Right lobe of liver (tissue), 4 donors: ENCODE measurements around the gene MAML3.

ENCODE experiments used
- POLR2A ChIP-seq: fragments of 450-650 bp; IDR thresholded peaks from one replicate; pipeline ENCODE4 v1.6.1; 2017; ENCODE audit warnings: antibody characterized with exemption, mild to moderate bottlenecking
- TF ChIP-seq, protein P1 (sequence below), 4 donors: fragments of 200-600 bp in 3 of 4; fragments of 450-650 bp in 1 of 4; IDR thresholded peaks; one replicate each; pipeline versions ENCODE4 v1.5.1 to v1.8.0; 2016 to 2022; ENCODE audit warnings: antibody characterized with exemption in 4 of 4, mild to moderate bottlenecking in 2 of 4
- donor health status: DM: no; HTN: no; CAD: no.
- donor health status: DM: no; HTN: no; CAD: no.
- donor health status: DM: no; HTN: yes; CAD: no.

DNA sequence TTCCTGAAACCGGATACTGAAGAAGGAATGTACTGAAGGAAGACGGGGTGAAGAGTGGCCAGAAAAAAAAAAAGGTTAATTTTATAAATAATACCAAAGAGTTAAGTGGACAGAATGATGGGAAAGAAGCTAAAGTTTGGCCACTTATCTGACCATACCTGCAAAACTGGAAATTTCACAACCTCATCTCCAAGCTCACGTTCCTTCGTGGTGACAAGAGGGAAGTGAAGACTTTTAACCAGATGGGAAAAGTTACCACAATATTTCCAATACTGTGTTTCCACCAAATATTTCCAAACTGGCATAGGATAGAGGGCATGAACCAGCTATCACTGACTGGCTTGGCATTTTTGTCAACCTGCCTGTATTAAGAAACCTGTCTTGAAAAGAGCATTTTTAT is 56.4 kb downstream of the MAML3 start:
- TF ChIP-seq, protein P1, sequence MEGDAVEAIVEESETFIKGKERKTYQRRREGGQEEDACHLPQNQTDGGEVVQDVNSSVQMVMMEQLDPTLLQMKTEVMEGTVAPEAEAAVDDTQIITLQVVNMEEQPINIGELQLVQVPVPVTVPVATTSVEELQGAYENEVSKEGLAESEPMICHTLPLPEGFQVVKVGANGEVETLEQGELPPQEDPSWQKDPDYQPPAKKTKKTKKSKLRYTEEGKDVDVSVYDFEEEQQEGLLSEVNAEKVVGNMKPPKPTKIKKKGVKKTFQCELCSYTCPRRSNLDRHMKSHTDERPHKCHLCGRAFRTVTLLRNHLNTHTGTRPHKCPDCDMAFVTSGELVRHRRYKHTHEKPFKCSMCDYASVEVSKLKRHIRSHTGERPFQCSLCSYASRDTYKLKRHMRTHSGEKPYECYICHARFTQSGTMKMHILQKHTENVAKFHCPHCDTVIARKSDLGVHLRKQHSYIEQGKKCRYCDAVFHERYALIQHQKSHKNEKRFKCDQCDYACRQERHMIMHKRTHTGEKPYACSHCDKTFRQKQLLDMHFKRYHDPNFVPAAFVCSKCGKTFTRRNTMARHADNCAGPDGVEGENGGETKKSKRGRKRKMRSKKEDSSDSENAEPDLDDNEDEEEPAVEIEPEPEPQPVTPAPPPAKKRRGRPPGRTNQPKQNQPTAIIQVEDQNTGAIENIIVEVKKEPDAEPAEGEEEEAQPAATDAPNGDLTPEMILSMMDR (IDR thresholded peaks at IDR 0.05) = no peak
- no peak for TF ChIP-seq POLR2A
